GM12878 (cell line): ENCODE measurements around the gene LY6G5B. TPM values are rescaled to one million over a fixed set of nuclear protein-coding genes. Genes with fewer than 3 reads are reported as not detected.

ENCODE experiments used
- ATAC-seq: fragments of 200-7000 bp; cut with Tn5 transposase; 3 replicates; pipeline ENCODE4 v1.9.1; 2020; ENCODE audit warnings: mild to moderate bottlenecking, moderate library complexity
- BruUV-seq: library from RNA; stranded (reverse); fragments of 400-500 nt; replicated peaks from 2 replicates; lab custom pipeline; 2021; lab: Mats Ljungman, UMichigan
- CTCF ChIA-PET: fragments of 300-600 bp; sonication (Branson Sonifier 250); formaldehyde crosslinking; extraction: SDS; loops from one replicate; lab custom pipeline; 2021; ENCODE audit warnings: inconsistent platforms; lab: Yijun Ruan, JAX
- POLR2A ChIA-PET: fragments of 350-600 bp; formaldehyde crosslinking; extraction: SDS; loops from one replicate; lab custom pipeline; 2021; ENCODE audit warnings: inconsistent platforms; lab: Charles Lee
- RAD21 ChIA-PET: fragments of 300-600 bp; sonication (Branson Sonifier 250); formaldehyde crosslinking; loops from one replicate; lab custom pipeline; 2023; ENCODE audit warnings: antibody characterized with exemption; ENCODE audit not compliant: unreplicated experiment; lab: Charles Lee
- SMC1A ChIA-PET: fragments of 300-600 bp; sonication (Branson Sonifier 250); formaldehyde crosslinking; loops from one replicate; lab custom pipeline; 2023; ENCODE audit not compliant: unreplicated experiment, uncharacterized antibody; lab: Charles Lee
- DNase-seq: peaks from one replicate; pipeline ENCODE4 v3.0.0-alpha.2; 2011; ENCODE audit warnings: low read depth, low spot score
- FAIRE-seq: peaks from 3 replicates; lab custom pipeline; 2011; peaks lifted over from hg19 to GRCh38; lab: Jason Lieb, UNC
- H2AFZ ChIP-seq: 2 replicates; pipeline ENCODE4 v1.6.0; 2011; ENCODE audit warnings: low read depth, low read length, control low read depth; ENCODE audit not compliant: control insufficient read depth
- H3K27ac ChIP-seq: 2 replicates; pipeline ENCODE4 v1.5.1; 2011; ENCODE audit warnings: control low read depth; ENCODE audit not compliant: control insufficient read depth, insufficient read depth
- H3K27me3 ChIP-seq, 2 experiments: replicated peaks in 1 of 2; 2 replicates each; pipeline versions ENCODE4 v1.6.0 to v1.6.1; 2011; ENCODE audit warnings: low read length in 1 of 2; ENCODE audit not compliant: control insufficient read depth in 2 of 2, insufficient read depth in 2 of 2
- H3K36me3 ChIP-seq, 2 experiments: 2 replicates each; pipeline ENCODE4 v1.5.1; 2011; ENCODE audit warnings: low read length in 1 of 2; ENCODE audit not compliant: control insufficient read depth in 2 of 2, insufficient read depth in 2 of 2
- H3K4me1 ChIP-seq: 2 replicates; pipeline ENCODE4 v1.6.1; 2011; ENCODE audit warnings: mild to moderate bottlenecking, low read length, moderate library complexity, mixed read lengths; ENCODE audit not compliant: control insufficient read depth, insufficient read depth
- H3K4me2 ChIP-seq: 2 replicates; pipeline ENCODE4 v1.6.0; 2011; ENCODE audit warnings: control low read depth; ENCODE audit not compliant: control insufficient read depth, insufficient read depth
- H3K4me3 ChIP-seq: fragments of 200-600 bp; sonication (generic); 2 replicates; pipeline ENCODE4 v1.5.1; 2016
- H3K79me2 ChIP-seq: 2 replicates; pipeline ENCODE4 v1.6.0; 2011; ENCODE audit warnings: low read length; ENCODE audit not compliant: control insufficient read depth, insufficient read depth
- H3K9ac ChIP-seq: 2 replicates; pipeline ENCODE4 v1.8.0; 2011; ENCODE audit warnings: low read length, control low read depth, mixed read lengths; ENCODE audit not compliant: control insufficient read depth, insufficient read depth
- H3K9me3 ChIP-seq: replicated peaks from 3 replicates; pipeline ENCODE4 v1.5.1; 2011; ENCODE audit warnings: mild to moderate bottlenecking, low read length; ENCODE audit not compliant: control insufficient read depth, insufficient read depth
- H4K20me1 ChIP-seq: 2 replicates; pipeline ENCODE4 v1.6.0; 2011; ENCODE audit not compliant: control insufficient read depth, insufficient read depth
- ATF2 ChIP-seq: IDR thresholded peaks from 2 replicates; pipeline ENCODE4 v1.6.1; 2012; ENCODE audit warnings: low read length, inconsistent platforms
- CBFB ChIP-seq: IDR thresholded peaks from 2 replicates; pipeline ENCODE4 v1.6.1; 2016; ENCODE audit warnings: antibody characterized with exemption, low read depth
- CEBPB ChIP-seq, 2 experiments: fragments of 150-350 bp in 1 of 2; IDR thresholded peaks; 2 replicates each; pipeline ENCODE4 v1.6.1; 2012 to 2014; ENCODE audit warnings: low read depth in 2 of 2, low read length in 2 of 2, borderline replicate concordance in 1 of 2, inconsistent platforms in 1 of 2
- EP300 ChIP-seq, 2 experiments: fragments of 150-350 bp in 1 of 2; IDR thresholded peaks; 2 replicates each; pipeline ENCODE4 v1.6.1; 2011 to 2012; ENCODE audit warnings: low read depth in 2 of 2, low read length in 2 of 2, borderline replicate concordance in 1 of 2, improper control_type of control experiment in 1 of 2, inconsistent platforms in 1 of 2; ENCODE audit not compliant: control insufficient read depth in 1 of 2
- ETV6 ChIP-seq, 2 experiments: fragments of 450-650 bp in 1 of 2; IDR thresholded peaks in 1 of 2; conservative IDR thresholded peaks in 1 of 2; 2 replicates each; pipeline ENCODE4 v1.6.1; 2014; ENCODE audit warnings: antibody characterized with exemption in 1 of 2, borderline replicate concordance in 1 of 2, low read depth in 1 of 2, mild to moderate bottlenecking in 1 of 2, moderate library complexity in 1 of 2
- ZBTB33 ChIP-seq: fragments of 450-650 bp; IDR thresholded peaks from 2 replicates; pipeline ENCODE4 v1.6.1; 2017; ENCODE audit warnings: mild to moderate bottlenecking
- ZNF384 ChIP-seq: IDR thresholded peaks from 2 replicates; pipeline ENCODE4 v1.6.1; 2012; ENCODE audit warnings: low read depth, mild to moderate bottlenecking, low read length, improper control_type of control experiment, borderline replicate concordance
- ZNF592 ChIP-seq: fragments of 450-650 bp; IDR thresholded peaks from 2 replicates; pipeline ENCODE4 v1.6.1; 2017; ENCODE audit warnings: mild to moderate bottlenecking, moderate library complexity
- ZNF687 ChIP-seq: fragments of 450-650 bp; IDR thresholded peaks from 2 replicates; pipeline ENCODE4 v1.6.1; 2017; ENCODE audit warnings: mild to moderate bottlenecking, moderate library complexity
- WGBS: methylation state at CpG from one replicate; pipeline ENCODE4 v1.1.6; 2016; ENCODE audit warnings: low lambda C conversion rate; ENCODE audit not compliant: insufficient replicate concordance, insufficient coverage; ENCODE audit errors: missing lambda C conversion rate; 5-methylcytosine and 5-hydroxymethylcytosine counted together
- in situ Hi-C: fragments of 300-500 bp; cut with MboI; formaldehyde crosslinking; loops from 9 replicates; pipeline ENCODE4 v1.14.3; 2018; ENCODE audit warnings: mixed read lengths
- intact Hi-C: fragments of 100-400 bp; cut with micrococcal nuclease; formaldehyde crosslinking; loops from one replicate; pipeline ENCODE4 v1.14.2; 2022; ENCODE audit not compliant: unreplicated experiment
- polyA plus RNA-seq, 11 experiments: library from polyadenylated mRNA; depleted of rRNA in 4 of 11; unstranded in 6 of 11; stranded (reverse) in 5 of 11; fragments of >200 nt; fragmentation: Nextera tagmentation in 4 of 11; fragmentation: Illumina TruSeq in 1 of 11; extraction: Ambion mirVana in 4 of 11; extraction: Trizol in 1 of 11; gene quantifications; 1 replicate in 1 of 11; 2 replicates in 10 of 11; pipeline versions ENCODE4 v1.2.1 to v1.2.3, GENCODE V29; 2011 to 2016; ENCODE audit warnings: inconsistent platforms in 2 of 11, missing spikeins in 2 of 11, low read depth in 1 of 11
- total RNA-seq, 4 experiments: library from RNA; depleted of rRNA in 3 of 4; stranded (reverse); fragments of >200 nt in 3 of 4; fragmentation: Illumina TruSeq in 1 of 4; extraction: Trizol in 1 of 4; gene quantifications; 2 replicates each; pipeline versions ENCODE4 v1.2.1 to v1.2.3, GENCODE V29; 2013 to 2021

The LY6G5B gene
- total and polyA plus RNA-seq, 10 of the 15 experiments (the other 5 are each of a cell fraction or from before 2014, with no cell fraction given): 3.2 to 16.5 (median 7.5) TPM

- H3K4me2 ChIP-seq: peak overlapping the region; percentile 81
- H2AFZ ChIP-seq: peak overlapping the region; percentile 57
- H3K36me3 ChIP-seq: peaks cover 0 to 2% of the 10 kb centered on the region in 2 experiments; a peak in 2 of 4 replicates
- no peaks in the 10 kb centered on the region for H3K9me3 ChIP-seq
- H3K79me2 ChIP-seq: peaks cover 17% of the 10 kb centered on the region
- in situ Hi-C loops (no loop called here), intact Hi-C loops (loop anchor here (2.0 kb wide), 1 partner anchor 36 kb away; no protein-coding TSS in a partner anchor)
- DNase-seq (no peak), FAIRE-seq (no peak), ATAC-seq (peak; percentile 25)
- ChIA-PET CTCF (interaction anchor here (0.6 to 1.5 kb wide), 8 partner anchors 8 to 208 kb away, joined by 3 to 10 read pairs (median 4); partner anchors contain the start of gene MSH5), SMC1A (interaction anchor here (0.7 to 3.1 kb wide), 5 partner anchors 32 to 427 kb away, joined by 3 to 18 read pairs (median 4); partner anchors contain the start of genes CLIC1, DDX39B and LY6G5B), RAD21 (interaction anchor here (0.8 to 1.7 kb wide), 7 partner anchors 29 to 161 kb away, joined by 3 to 8 read pairs (median 4); partner anchors contain the start of genes CLIC1 and NEU1), POLR2A (interaction anchor here (0.9 to 3.2 kb wide), 11 partner anchors 35 to 196 kb away, joined by 3 to 23 read pairs (median 5); partner anchors contain the start of genes CLIC1, DDX39B, EHMT2 and GPANK1)
- H3K4me3 ChIP-seq: peak overlapping the region; percentile 96
- WGBS: under 1% methylated on average over 10 of the region's 10 CpGs
- peak overlapping the region; percentile 69 for H3K9ac ChIP-seq
- H4K20me1 ChIP-seq: no peaks in the 10 kb centered on the region
- H3K27me3 ChIP-seq: no peaks in the 10 kb centered on the region
- H3K4me1 ChIP-seq: peaks cover 9% of the 10 kb centered on the region; the same call in 1 of the 2 replicates
- H3K27ac ChIP-seq: peak overlapping the region; percentile 91
- BruUV-seq: TSS peak; percentile 63
- TF ChIP-seq ETV6 (conservative IDR thresholded peaks at IDR 0.05 in 1 of 2, IDR thresholded peaks at IDR 0.05 in 1 of 2; ENCODE audit: borderline replicate concordance in 1 of 2, low read depth in 1 of 2) (no peak), CBFB (no peak), ZNF592 (no peak), ZNF384 (no peak), ZNF687 (no peak), CEBPB (IDR thresholded peaks at IDR 0.05; ENCODE audit: borderline replicate concordance in 1 of 2, low read depth in 2 of 2, low read length in 2 of 2) (no peak), EP300 (IDR thresholded peaks at IDR 0.05; ENCODE audit: borderline replicate concordance in 1 of 2, control insufficient read depth in 1 of 2, low read depth in 2 of 2, low read length in 2 of 2) (no peak), ZBTB33 (no peak), ATF2 (no peak)
Observed at GRCh38 chr6:31702405-31702818, 32.6 kb downstream of the LY6G5B start.
